Measurements from ENCODE around the gene DEDD2.

Gene DEDD2

GRCh38 chr19:42170715-42171114, 46.8 kb downstream of the DEDD2 start:
- no peak for DNase-seq (ENCODE audit: low read depth)

DNA sequence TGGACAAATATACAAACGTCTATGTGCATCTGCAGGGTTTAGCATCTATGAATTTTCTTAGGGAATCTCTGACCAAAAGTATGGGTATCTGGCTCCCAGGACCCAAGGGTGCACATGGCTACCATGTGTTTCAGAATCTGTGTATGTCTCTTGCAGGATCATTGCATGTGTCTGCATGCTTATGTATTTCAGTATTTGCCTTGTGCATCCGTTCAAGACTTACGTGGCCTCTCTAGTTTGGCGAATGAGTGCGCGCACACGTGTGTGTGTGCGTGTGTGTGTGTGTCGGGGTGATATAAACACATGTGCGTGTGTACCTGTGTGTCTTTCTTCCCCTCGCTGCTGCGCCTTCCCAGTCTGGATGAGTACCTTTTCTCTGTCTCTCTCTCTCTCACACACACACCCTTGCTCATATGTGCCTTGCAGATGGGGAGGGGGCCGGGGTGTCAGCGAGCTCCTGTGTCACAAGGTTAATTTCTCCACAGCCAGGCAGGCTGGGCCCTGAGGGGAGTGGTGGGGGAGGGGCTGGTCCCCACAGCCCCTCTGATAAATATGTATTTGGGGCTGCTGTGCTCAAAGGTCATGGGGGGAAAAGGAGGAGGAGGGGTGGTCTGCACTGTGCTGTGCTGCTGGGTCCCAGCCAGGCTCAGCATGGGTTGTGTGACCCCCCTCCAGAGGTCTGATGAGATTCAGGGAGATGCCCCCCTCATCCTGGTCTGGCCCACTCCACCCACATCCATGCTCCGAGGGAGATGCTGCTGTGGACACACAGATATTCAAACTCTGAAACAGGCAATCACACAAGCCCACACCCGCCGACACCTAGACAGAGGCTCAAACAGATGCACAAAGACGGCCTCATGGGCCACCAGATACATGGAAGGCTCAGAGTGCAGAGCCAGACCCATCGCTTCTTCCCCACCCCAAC, 47.7 kb downstream of the DEDD2 start:
- DNase-seq (ENCODE audit: low read depth) = no peak

GRCh38 chr19:42168206-42168605, 49.3 kb downstream of the DEDD2 start:
- no peak for DNase-seq (ENCODE audit: low read depth)

GRCh38 chr19:42166316-42166715, 51.2 kb downstream of the DEDD2 start:
- no peak for DNase-seq (ENCODE audit: low read depth)

DNA sequence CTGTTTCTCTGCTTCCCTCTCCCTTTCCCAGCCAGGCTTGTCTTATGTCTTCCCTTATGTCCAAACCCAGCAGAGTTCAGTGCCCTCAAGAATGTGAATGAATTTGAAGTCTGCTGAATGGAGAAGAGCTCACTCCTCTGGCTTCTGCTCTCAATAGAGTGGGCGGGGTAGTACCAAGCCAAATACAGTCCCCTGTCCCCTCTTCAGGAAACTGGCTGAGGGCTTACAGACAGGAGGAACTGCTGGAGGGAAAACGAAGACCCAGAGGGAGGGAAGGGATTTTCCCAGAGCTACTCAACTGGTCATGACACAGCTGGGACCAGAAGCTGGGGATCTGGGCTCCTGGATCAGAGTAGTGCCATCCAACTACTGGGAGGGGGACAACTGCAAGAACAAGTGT, 52.3 kb downstream of the DEDD2 start:
- DNase-seq (ENCODE audit: low read depth) = no peak

GRCh38 chr19:42161616-42162263, 55.7 kb downstream of the DEDD2 start:
- no peak for DNase-seq (ENCODE audit: low read depth)

GRCh38 chr19:42159942-42160341, 57.5 kb downstream of the DEDD2 start:
- DNase-seq (ENCODE audit: low read depth) = no peak

GRCh38 chr19:42158926-42159325, 58.6 kb downstream of the DEDD2 start:
- DNase-seq (ENCODE audit: low read depth) = peak; percentile 33

GRCh38 chr19:42156571-42156970, 60.9 kb downstream of the DEDD2 start:
- DNase-seq (ENCODE audit: low read depth) = no peak

DNA sequence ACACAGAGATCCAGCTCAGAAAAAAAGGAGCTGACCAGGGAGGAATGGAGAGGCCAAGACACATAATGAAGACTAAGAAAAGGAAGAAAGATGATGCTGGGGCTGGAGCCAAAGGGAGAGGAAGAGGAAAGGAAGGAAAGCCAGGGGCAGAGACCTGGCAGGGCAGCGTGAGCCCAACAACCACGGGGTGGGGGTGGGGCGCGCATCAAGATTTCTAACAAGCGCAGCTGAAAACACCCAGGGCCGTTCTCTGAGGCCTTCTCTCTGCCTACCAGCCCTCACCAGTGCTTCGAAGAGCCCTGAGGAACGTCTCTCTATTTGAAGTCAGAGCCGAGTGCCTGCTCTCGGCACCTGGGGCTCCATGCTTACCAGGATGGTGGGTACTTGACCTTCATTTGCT, 61.7 kb downstream of the DEDD2 start:
- DNase-seq (ENCODE audit: low read depth) = no peak

GRCh38 chr19:42154471-42155323, 62.8 kb downstream of the DEDD2 start:
- no peak for DNase-seq (ENCODE audit: low read depth)

GRCh38 chr19:42153672-42154433, 63.6 kb downstream of the DEDD2 start:
- DNase-seq (ENCODE audit: low read depth) = no peak

- DNase-seq (ENCODE audit: low read depth) = no peak
These were observed 64.4 kb downstream of the DEDD2 start for GRCh38 chr19:42152910-42153671.

GRCh38 chr19:42151782-42152684, 65.4 kb downstream of the DEDD2 start:
- DNase-seq (ENCODE audit: low read depth) = no peak

GRCh38 chr19:42150911-42151361, 66.5 kb downstream of the DEDD2 start:
- DNase-seq (ENCODE audit: low read depth) = no peak

- DNase-seq (ENCODE audit: low read depth) = no peak
These were observed 67.1 kb downstream of the DEDD2 start for GRCh38 chr19:42150364-42150763.

DNA sequence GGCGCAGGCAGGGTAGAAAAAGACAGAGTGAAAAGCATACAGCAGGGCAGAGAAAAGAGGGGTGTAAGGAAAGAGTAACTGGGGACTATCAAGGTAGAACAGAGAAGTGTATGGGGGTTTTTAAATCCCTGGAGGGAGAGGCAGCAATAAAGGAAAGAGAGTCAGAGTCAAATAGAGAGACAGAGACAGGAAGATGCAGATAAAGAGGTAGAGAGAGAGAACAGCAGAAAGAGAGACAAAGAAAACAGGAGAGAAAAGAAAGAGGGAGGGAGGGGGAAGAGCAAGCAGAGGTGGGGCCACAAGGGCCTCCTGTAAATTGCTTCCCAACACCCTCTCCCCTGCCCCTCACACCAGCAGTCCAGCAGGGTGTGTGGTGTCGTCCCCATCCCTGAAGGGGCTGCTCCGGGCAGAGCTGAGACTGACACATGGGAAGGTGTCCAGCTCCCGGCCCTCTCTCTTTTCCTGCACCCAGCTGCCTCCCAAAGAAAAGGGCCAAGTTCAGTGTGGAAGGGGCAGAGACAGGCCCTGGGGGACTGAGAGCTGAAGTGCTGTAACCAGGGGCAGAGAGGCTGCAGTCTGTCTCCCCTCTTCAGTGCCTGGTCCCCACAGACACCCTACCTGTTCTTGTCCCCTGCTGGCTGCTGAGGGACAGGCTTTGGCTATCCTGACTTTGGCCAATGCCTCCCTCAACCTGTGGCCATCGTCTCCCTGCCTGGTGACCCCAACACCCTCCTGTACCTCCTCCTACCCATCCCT, 67.9 kb downstream of the DEDD2 start:
- no peak for DNase-seq (ENCODE audit: low read depth)
